GM21390 (cell line): ENCODE data around the gene RAVER1.

ENCODE experiments used
- ATAC-seq: cut with Tn5 transposase; IDR thresholded peaks from one replicate; pipeline ENCODE4 v1.9.1; 2021; ENCODE audit not compliant: unreplicated experiment

RAVER1 gene

GRCh38 chr19:10270616-10271394 lies 62.5 kb downstream of the RAVER1 start, which contains the start of gene ICAM1:
Gene ICAM1 (plus strand): TSS chr19:10271120. CDS start chr19:10271160, 40 bp downstream.
- ATAC-seq: peak; percentile 49

- no peak for ATAC-seq
Observed at GRCh38 chr19:10270180-10270615, 63.1 kb downstream of the RAVER1 start.

GRCh38 chr19:10269333-10270179 lies 63.8 kb downstream of the RAVER1 start:
- no peak for ATAC-seq

- no peak for ATAC-seq
Observed at GRCh38 chr19:10268071-10268470, 65.3 kb downstream of the RAVER1 start.

GRCh38 chr19:10266706-10267105 lies 66.6 kb downstream of the RAVER1 start:
- no peak for ATAC-seq
